NCI-H69 (cell line): ENCODE results near the gene PAOX.
"Not testable (repeated sequence)": the region's sequence is repeated elsewhere in the genome, so short reads cannot be mapped to it uniquely, and the experiment has no call there.

Source experiments
- DNase-seq: peaks from one replicate; lab custom pipeline; 2025; lab: John Stamatoyannopoulos, UW

PAOX gene

DNA sequence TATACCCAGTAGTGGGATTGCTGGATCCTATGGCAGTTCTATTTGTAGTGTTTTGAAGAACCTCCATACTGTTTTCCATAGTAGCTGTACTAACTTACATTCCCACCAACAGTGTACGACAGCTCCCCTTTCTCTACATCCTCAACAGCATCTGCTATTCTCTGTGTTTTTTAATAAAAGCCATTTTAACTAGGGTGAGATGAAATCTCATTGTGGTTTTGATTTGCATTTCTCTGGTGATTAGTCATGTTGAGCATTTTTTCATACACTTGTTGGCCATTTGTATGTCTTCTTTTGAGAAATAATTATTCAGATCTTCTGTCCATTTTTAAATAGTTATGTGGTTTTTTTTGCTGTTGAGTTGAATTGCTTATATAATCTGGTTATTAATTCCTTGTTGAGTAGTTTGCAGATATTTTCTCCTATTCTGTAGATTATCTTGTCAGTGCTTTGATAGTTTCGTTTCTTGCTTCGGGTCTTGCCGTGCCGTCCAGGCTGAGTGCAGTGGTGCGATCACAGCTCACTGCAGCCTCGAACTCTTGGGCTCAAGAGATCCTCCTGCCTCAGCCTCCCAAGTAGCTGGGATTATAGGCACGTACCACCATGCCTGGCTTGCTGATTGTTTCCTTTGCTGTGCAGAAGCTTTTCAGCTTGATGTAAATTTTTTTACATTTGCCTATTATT lies 26.9 kb downstream of the PAOX start:
- DNase-seq, result no peak

DNA sequence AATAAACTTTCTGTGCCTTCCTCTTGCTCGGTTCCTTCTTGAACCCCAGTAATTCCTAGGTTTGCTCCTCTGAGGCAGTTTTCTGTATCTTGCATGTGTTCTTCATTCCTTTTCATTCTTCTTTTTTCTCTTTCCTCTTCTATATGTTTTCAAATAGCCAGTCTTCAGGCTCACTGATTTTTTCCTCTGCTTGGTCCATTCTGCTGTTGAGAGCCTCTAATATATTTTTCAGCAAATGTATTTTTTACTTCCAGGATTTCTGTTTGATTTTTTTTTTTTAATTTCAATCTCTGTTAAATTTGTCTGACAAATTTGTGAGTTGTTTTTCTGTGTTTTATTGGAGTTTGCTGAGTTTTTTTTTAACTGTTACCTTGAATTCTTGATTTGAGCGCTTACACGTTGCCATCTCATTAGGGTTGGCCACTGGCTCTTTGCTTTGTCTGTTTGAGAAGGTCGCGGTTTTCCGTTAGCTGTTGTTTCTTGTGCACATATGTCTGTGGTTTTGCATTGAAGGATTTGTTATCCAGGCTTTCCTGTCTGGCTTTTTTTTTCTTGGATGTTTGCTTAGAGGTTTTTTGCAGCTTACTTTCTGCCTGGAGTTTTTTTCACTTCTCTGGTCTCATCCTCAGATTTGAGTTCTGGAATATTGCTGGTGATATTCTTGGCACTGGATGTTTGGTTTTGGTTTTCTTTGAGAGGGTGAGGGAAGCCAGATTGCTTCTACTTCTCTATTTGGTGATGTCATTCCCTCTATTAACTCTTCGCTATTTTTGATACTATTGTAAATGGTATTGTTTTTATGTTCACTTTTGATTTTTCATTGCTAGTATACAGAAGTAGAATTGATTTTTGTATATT lies 32.7 kb downstream of the PAOX start:
- no peak for DNase-seq

DNA sequence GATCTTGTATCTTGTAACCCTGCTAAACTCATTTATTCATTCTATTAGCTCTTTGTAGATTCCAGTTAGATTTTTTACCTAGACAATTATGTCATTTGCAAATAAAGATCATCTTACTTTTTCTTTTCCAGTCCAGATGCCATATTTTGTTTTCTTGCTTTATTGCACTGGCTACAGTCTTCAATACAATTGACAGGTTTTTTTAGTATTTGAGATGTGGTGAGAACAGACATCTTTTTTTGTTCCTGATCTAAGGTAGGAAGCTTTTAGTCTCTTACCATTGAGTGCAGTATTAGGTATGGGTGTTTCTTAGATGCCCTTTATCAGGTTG lies 33.3 kb downstream of the PAOX start:
- DNase-seq, result no peak

DNA sequence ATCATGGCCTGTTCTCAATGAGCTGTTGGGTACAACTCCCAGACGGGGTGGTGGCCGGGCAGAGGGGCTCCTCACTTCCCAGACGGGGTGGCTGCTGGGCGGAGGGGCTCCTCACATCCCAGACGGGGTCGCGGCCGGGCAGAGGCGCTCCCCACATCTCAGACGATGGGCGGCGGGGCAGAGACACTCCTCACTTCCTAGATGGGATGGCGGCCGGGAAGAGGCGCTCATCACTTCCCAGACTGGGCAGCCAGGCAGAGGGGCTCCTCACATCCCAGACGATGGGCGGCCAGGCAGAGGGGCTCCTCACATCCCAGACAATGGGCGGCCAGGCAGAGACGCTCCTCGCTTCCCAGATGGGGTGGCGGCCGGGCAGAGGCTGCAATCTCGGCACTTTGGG lies 35.3 kb downstream of the PAOX start:
- not testable (repeated sequence) for DNase-seq

DNA sequence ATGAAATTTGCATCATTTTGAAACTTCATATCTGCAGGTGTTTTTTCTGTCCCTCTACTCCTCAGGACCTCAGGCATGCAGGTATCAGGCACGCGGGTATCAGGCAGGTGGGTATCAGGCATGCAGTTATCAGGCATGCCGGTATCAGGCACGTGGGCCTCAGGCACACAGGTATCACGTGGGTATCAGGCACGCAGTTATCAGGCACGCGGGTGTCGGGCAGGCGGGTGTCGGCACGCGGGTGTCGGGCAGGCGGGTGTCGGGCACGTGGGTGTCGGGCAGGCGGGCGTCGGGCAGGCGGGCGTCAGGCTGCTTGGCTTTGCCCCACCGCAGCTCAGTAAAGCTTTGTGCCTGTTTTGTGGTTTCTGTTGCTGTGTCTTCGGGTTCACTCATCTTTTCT lies 36.7 kb downstream of the PAOX start:
- DNase-seq, result no peak

DNA sequence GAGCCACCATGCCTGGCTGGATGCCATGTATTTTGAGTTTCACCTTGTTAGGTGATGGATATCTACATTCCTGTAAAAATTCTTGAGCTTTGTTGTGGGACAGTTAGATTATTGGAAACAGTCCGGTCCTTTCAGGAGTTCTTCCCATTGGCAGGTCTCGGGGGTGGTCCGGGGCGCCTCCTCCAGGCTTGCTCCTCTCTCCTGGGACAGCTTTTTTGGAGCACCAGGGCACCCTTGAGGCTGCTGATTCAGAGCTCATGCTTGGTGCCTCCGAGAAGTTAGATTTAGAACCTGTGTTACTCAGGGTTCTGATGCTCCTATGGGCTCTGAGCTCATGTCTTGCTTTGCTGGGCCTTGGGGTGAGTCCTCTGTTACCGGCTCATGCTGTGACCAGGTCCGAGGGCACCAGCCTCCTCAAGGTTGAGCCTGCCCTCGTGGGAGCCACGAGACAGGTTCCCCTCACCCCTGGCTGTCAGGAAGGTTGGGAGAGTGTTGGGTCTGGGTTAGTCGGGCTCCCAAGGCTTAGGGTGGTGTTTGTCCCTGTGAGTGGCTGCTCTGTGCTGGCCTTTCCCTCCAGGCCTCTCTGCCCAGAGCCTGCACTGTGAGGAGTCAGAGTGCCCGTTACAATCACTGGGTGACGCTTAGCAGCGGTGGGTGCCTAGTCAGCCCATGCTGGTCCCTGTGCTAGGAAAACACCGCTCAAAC lies 39.4 kb downstream of the PAOX start:
- DNase-seq, result no peak

DNA sequence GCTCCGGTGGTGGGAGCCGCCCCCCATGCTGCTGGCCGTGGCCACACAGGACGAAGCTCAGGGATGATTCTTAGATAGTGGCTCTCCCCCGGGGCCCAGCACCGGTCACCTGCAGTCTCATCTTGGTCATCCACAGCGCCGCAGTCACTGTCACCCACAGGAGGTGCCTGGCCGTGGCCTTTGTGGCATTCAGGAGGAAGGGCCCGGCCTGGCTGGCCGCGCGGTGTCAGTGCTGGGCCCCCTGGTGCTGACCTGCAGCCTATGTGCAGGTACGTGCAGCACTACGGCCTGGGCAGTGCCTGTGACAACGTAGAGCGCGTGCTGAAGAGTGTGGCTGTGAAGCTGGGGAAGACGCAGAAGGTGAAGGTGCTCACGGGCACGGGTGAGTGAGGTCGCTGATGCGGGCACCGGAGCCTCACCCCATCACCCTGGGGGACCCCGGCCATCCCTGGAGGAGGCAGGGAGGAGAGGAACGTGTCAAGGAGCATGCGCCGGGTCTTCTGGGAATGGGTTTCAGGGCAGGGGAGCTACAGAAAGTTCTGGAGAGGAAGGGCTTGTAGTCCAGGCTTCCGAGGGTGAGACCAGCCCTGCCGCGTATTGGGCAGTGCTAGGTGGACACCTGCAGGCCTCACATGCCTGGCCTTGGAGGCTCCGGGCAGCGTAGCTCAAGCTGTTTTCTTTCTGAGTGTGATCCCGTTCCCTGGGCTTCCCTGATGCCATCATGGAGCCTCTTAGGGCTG lies 40.3 kb downstream of the PAOX start:
- DNase-seq, result no peak

DNA sequence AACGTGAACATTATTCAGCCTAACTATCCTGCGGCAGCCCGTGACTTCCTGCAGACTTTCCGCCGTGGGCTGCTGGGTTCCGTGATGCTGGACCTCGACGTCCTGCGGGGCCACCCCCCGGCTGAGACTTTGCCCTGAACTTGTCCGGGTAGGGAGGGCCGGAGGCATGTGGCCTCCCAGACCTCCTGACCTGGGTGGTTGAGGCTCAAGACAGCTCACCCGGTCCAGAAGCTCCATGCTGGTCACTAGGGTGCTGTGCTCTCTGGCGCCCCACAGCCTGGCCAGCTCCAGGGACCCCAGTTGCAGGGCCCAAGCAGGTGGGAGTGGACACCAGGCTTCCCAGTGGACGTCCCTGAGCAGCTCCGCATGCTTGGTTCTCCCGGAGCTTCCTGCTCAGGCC lies 41.0 kb downstream of the PAOX start:
- no peak for DNase-seq

DNA sequence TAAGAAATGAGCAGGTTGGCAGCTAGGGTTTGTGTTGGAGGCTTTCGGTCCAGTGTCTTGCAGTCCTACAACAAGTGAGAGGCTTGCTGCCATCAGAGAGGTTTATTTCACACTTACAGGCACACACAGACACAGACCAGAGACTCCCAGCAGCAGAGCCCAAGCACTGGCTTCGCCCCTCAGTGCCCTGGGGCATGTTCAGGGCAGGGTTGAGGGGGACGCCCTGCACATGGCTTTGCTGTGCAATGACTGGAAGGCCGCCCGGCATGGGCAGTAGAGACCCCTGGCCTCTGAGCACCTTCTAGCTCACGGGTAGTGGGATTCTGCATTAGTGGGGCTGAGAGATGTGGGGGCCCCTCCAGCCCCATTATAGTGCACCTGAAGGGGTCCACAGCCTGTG lies 41.5 kb downstream of the PAOX start:
- no peak for DNase-seq

DNA sequence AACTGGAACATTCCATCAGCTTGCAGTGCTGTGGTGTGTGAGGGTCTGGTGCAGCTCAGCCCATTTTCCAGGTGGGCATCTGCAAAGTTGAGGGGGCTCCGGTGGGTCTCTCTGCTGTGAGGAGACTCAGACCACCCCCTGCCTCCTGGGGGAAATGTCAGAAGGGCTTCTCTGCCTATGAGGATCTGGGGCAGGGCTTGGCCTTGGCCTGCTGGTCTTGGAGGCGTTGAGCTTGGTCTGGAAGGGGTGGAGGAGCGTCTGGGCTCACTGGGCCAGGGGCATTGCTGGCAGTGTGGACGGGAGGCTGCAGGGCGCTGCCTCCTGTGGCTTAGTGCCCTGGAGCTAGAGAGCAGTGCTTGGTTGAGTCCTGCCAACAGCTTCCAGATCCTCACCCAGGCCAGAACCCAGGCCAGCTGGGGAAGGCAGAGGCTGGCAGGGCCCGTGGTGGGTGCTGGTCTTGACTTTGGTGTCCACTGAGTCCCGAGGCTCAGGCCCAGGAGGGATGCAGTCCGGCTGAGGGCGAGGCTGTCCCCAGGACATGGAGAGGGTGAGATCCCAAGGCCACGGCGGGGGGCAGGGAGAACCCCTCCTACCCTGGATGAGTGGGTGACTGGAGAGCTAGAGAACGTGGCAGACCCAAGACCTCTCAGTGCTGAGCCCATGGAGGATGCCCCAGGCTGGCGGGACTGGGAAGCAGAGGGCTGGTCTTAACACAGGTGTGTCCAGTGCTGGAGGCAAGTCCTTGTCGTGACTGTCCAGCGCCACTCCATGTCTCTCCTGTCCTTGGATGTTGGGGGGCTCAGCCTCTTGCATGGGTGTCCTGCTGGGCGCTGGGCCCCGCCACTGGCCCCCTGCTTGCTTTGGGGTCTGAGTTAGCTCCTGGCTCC lies 42.5 kb downstream of the PAOX start:
- no peak for DNase-seq

DNA sequence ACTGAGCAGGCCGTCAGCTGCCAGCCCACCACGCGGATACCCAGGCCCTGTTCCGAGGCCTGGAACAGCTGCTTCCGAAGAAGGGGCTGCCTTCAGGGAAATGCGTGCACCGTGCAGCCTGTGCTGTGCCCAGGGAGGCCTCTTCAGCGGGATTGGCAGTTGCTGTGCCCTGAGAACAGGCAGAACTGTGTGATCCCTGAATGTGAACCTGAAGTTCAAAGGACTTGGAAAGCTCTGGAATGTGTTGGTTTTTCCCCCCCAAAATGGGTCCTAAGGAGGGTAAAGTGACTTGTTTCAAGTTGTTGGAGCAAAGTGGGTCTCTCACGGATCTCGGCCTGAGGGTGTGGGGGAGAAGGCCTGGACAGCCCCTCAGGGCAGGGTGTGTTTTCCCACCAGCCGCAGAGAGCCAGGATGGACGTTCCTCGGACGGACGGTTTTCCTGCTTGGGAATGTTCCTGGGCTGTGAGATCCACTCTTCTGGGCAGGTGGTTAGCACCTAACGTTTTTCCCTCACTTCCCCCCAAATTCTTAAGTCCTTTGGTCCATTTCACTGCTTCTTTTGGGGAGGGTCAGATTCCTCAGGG lies 43.3 kb downstream of the PAOX start:
- DNase-seq, result no peak

DNA sequence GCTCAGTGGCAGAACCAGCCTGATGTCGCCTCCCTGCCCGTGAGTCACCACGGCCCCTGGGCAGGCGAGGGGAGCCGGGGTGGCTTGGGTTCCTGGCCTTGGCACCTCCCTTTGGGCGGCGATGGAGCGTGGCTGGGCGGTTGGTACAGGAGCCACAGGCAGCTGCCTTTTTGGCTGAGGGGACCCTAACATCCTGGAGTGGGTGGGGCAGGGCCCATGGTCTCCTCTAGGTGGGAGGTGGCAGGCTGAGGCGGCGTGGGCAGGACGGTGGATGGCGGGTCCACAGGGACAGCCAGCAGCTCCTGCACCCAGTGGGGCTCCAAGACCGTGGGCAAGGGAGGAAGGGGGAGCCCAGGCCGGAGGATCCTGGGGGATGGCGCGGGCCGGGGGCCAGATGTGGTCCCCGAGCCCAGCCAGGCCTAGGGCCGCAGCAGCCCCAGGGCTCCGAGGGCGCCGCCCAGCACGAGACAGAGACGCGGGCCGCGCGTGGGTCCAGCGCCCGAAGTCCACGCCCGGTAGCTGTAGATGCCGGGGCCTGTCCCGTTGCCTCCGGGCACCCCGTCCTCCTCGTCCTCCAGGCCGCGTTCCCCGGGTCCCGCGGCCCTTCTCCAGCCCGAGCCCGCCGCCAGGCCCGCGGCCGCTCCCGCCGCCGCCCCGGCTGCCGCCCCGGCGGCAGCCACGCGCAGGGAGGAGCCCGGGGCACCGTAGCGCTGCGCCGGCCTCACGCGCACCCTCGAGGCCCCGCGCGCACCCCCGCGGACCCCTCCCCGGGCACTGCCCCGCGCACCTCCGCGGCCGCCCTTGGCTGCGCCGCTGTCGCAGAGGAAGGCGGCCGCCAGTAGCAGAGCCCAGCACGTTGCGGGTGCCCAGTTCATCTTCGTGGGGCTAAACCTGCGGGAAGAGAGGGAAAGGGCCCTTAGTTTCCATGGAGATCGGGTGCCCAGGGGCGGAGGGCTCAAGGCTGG lies 44.0 kb downstream of the PAOX start:
- DNase-seq, result peak; percentile 23

DNA sequence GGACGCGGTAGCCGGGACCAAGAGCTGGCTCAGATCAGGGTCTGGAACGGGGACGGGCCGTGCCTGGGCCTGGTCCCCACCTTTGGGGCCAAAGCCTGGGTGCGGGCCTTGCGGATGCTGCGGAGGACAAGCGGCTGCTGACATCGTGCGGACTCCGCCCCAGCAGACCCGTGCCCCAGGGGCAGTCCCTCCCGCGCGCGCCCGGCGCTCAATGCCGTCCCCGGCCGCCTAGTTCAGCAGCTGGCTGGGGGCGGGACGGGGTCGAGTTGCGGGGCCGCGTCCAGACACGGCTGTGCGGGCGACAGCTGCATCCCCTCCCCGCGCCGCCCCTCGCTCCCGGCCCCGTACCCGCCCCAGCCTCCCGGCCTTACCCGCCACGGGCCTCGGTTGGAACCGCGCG lies 45.0 kb downstream of the PAOX start:
- peak; percentile 3 for DNase-seq

DNA sequence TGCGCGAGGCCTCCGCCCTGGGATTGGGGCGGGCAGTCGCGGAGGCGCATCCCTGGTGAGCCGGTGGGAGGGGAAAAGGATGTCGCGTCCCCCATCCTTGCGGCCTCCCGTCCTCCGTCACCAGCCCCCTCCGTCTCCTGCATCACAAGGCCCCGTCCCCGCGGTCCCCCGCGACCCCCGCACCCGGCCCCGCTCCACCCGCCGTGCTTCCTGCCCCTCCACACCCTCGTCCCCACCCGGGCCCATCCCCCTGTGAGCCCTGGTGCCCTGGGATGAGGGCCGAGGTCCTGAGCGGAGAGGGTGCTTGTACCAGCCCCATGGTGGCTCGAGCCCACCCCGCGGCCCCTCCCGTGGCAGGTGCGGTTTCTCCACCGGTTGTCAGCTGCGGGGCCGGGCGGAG lies 45.5 kb downstream of the PAOX start, which contains the start of gene SPRN:
Gene SPRN (minus strand): TSS at position 25 of the 400 bp plus-strand sequence. CDS start 944 bp downstream, outside the sequence.
- not testable (repeated sequence) for DNase-seq

DNA sequence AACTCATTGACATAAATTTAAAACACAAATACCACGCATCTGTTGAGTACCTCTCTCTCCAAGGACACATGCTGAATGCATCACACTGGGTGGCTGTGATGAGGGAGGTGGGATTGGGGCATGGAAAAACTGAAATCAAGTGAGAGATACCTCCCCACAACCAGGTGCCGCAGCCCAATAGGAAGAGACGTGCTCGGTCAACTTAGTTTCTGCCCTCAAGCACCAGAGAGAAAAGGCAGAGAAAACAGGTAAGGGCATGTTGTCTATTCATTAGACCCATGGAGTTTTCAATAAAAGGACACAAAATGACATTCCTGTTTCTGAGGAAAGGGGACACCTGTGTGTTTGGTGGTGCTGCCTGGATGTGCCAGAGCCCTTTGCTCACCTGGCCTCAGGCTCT lies 50.5 kb downstream of the PAOX start:
- DNase-seq, result not testable (repeated sequence)

DNA sequence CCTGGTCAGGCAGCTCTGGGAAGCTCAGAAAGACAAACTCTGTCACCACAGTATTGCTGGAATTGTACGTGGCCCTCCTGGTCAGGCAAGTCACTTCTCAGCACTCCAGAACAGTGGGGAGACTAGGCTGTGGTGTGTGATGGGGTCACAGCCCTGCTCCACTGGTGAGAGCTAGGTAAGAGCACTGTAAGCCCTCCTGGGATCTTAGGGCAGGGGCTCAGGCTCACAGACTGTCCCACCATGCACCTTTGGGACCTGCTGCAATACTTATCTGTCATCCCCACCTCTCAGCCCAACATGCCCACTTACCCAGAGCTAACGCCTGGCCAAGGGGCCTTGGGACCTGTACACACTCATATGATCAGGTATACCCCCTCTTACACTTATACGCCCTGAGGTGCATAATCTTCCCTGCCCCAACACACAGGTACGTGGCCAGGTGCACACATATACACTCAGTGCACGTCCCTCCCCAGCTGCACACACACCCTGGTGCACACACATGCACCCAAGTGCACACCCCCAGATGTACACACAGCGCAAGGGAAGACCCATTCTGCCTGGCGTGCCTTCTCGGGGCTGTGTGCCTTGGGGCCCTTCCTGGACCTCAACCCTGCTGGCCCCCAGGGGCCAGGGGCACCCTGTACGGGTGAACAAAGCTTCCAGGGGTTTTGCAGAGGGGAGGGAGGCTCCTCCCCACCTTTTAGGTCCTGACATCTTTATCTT lies 53.0 kb downstream of the PAOX start:
- DNase-seq, result not testable (repeated sequence)

DNA sequence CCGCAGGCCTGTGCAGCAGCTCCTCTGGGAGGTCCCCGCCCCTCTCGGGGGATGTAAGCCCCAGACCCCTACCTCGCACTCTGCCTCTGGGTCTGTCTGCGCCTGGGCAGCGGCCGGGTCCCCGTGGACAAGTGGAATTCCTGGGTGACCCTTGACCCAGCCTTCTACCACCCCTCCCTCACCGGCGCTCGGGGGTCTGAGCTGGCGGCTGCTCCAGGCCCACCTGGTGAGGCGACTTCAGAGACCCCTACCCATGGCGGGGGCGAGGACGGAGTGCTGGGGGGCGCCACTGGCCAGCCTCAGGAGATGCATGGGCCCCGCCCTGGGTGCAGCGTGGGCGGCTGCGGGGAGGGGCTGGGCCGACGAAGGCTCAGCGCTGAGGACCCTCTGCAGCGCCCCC lies 53.7 kb downstream of the PAOX start:
- DNase-seq, result not testable (repeated sequence)

DNA sequence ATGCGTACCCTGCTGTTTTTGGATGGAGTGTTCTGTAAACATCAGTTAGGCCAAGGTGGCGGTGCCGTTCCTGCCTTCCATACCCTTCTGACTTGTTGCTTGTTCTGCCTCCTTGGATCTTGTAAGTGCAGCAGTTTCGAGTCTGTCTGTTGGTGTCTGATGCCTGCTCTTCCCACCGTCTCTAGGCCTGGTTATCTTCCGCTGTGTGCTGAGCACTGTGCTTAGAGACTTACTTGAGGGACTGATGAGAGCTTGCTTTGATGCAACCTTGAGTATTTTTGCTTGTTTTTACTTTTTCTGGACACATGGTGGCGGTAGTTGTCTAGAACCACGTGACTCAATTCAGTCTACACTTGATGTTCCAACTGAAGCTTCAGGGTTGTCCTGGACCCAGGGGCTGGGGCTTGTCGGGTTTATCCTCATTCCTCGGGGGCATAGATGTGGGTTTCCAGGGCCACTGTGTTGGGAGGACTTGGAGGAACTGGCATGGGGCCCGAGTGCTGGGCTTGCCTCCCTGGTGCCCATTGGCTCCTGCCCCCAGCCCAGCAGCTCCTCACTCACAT lies 59.7 kb downstream of the PAOX start:
- DNase-seq, result peak; percentile 10
